Tibial artery (tissue), 4 donors: ENCODE results near the gene PRCP.
"Not testable (repeated sequence)": the region's sequence is repeated elsewhere in the genome, so short reads cannot be mapped to it uniquely, and the experiment has no call there.

Experiments used
- DNase-seq, 2 donors: peaks; one replicate each; pipeline ENCODE4 v3.0.0-alpha.2; 2019
- H3K27ac ChIP-seq, 2 donors: fragments of 200-600 bp; sonication (generic) in 1 of 2; 1 replicate in 1 of 2; 2 replicates in 1 of 2; pipeline ENCODE4 v1.5.1; 2018 to 2019; ENCODE audit warnings: mild to moderate bottlenecking in 1 of 2
- H3K27me3 ChIP-seq, 2 donors: fragments of 200-600 bp; sonication (generic) in 1 of 2; one replicate each; pipeline versions ENCODE4 v1.5.1 to v1.6.0; 2016 to 2019
- H3K36me3 ChIP-seq, 3 donors: fragments of 200-600 bp; sonication (generic) in 2 of 3; one replicate each; pipeline ENCODE4 v1.5.1; 2016 to 2019; ENCODE audit warnings: mild to moderate bottlenecking in 2 of 3
- H3K4me1 ChIP-seq, 4 donors: fragments of 200-600 bp; sonication (generic) in 2 of 4; 1 replicate in 3 of 4; 2 replicates in 1 of 4; pipeline ENCODE4 v1.5.1; 2016 to 2019
- H3K4me3 ChIP-seq, 2 donors: fragments of 200-600 bp; sonication (generic) in 1 of 2; 1 replicate in 1 of 2; 2 replicates in 1 of 2; pipeline ENCODE4 v1.5.1; 2018 to 2019; ENCODE audit warnings: mild to moderate bottlenecking in 2 of 2
- H3K9me3 ChIP-seq, 3 donors: fragments of 200-600 bp; sonication (generic) in 1 of 3; one replicate each; pipeline ENCODE4 v1.5.1; 2016 to 2019
- CTCF ChIP-seq, 2 experiments: fragments of 200-600 bp in 1 of 2; fragments of 450-650 bp in 1 of 2; IDR thresholded peaks; one replicate each; pipeline ENCODE4 v1.5.1; 2017 to 2019; ENCODE audit warnings: antibody characterized with exemption in 2 of 2, mild to moderate bottlenecking in 1 of 2, moderate library complexity in 1 of 2
- intact Hi-C: fragments of 100-400 bp; cut with DNase I; formaldehyde crosslinking; loops from one replicate; pipeline ENCODE4 v1.15.0; 2023; ENCODE audit warnings: low total_unique reads

The PRCP gene

GRCh38 chr11:82900277-82901164 lies at the start of gene PRCP:
PRCP (minus strand) TSS chr11:82900430; CDS start chr11:82900402, 28 bp downstream.
- intact Hi-C loops, result loop anchor here (10.0 kb wide), 4 partner anchors 164 to 384 kb away; partner anchors contain the start of genes ANKRD42, CCDC90B and PCF11
- peak; percentile 95 to 98 for DNase-seq
- Histone ChIP-seq H3K27me3 (no peaks in the 10 kb centered on the region), H3K4me1 (peaks cover 0 to 23% (median 16%) of the 10 kb centered on the region in 4 donors), H3K4me3 (peak within 1 kb of the TSS; percentile 73 to 76), H3K9me3 (no peaks in the 10 kb centered on the region), H3K36me3 (no peaks in the 10 kb centered on the region), H3K27ac (peak within 1 kb of the TSS; percentile 93 to 94)
- peak in 1 of 2 experiments; percentile 11 for TF ChIP-seq CTCF (IDR thresholded peaks at IDR 0.05)

- no peak for DNase-seq
- TF ChIP-seq CTCF (IDR thresholded peaks at IDR 0.05), result no peak
- Histone ChIP-seq H3K4me1 (no peaks in the 10 kb centered on the region), H3K27me3 (no peaks in the 10 kb centered on the region), H3K9me3 (peaks cover 0 to 10% (median 0%) of the 10 kb centered on the region in 3 donors), H3K27ac (no peak overlapping the region), H3K36me3 (no peaks in the 10 kb centered on the region), H3K4me3 (no peak overlapping the region)
- intact Hi-C loops, result no loop called here
Measured at GRCh38 chr11:82949352-82949751, 49.1 kb upstream of the PRCP start.

- no peak overlapping the region for H3K27ac ChIP-seq
- no peak overlapping the region for H3K4me3 ChIP-seq
- no peak for DNase-seq
- intact Hi-C loops, result no loop called here
- H3K4me1 ChIP-seq, result no peaks in the 10 kb centered on the region
- no peak for TF ChIP-seq CTCF (IDR thresholded peaks at IDR 0.05)
- no peaks in the 10 kb centered on the region for H3K27me3 ChIP-seq
- H3K9me3 ChIP-seq, result peaks cover 0 to 5% (median 0%) of the 10 kb centered on the region in 3 donors
- no peaks in the 10 kb centered on the region for H3K36me3 ChIP-seq
Measured at GRCh38 chr11:82945682-82946081, 45.5 kb upstream of the PRCP start.

GRCh38 chr11:82945041-82945440 lies 44.8 kb upstream of the PRCP start:
- DNase-seq, H3K4me3 ChIP-seq, intact Hi-C loops, H3K36me3 ChIP-seq, H3K9me3 ChIP-seq, H3K27ac ChIP-seq, H3K27me3 ChIP-seq, H3K4me1 ChIP-seq: not testable (repeated sequence)

GRCh38 chr11:82944198-82944597 lies 44.0 kb upstream of the PRCP start:
- H3K4me3 ChIP-seq, result no peak overlapping the region
- H3K9me3 ChIP-seq, result no peaks in the 10 kb centered on the region
- H3K4me1 ChIP-seq, result no peaks in the 10 kb centered on the region
- no peaks in the 10 kb centered on the region for H3K36me3 ChIP-seq
- H3K27ac ChIP-seq, result no peak overlapping the region
- intact Hi-C loops, result no loop called here
- TF ChIP-seq CTCF (IDR thresholded peaks at IDR 0.05), result no peak
- no peaks in the 10 kb centered on the region for H3K27me3 ChIP-seq
- DNase-seq, result no peak

- H3K4me3 ChIP-seq, DNase-seq, H3K27ac ChIP-seq, H3K27me3 ChIP-seq, H3K36me3 ChIP-seq, intact Hi-C loops, H3K9me3 ChIP-seq, H3K4me1 ChIP-seq: not testable (repeated sequence)
Measured at GRCh38 chr11:82943430-82943829, 43.2 kb upstream of the PRCP start.
